Glomerular visceral epithelial cell (primary cell): ENCODE measurements around the gene LUC7L3.
"Not testable (repeated sequence)": the region's sequence is repeated elsewhere in the genome, so short reads cannot be mapped to it uniquely, and the experiment has no call there.

Experiments used
- DNase-seq: peaks from one replicate; pipeline ENCODE4 v3.0.0-alpha.2; 2016; ENCODE audit errors: extremely low spot score

Gene LUC7L3

DNA sequence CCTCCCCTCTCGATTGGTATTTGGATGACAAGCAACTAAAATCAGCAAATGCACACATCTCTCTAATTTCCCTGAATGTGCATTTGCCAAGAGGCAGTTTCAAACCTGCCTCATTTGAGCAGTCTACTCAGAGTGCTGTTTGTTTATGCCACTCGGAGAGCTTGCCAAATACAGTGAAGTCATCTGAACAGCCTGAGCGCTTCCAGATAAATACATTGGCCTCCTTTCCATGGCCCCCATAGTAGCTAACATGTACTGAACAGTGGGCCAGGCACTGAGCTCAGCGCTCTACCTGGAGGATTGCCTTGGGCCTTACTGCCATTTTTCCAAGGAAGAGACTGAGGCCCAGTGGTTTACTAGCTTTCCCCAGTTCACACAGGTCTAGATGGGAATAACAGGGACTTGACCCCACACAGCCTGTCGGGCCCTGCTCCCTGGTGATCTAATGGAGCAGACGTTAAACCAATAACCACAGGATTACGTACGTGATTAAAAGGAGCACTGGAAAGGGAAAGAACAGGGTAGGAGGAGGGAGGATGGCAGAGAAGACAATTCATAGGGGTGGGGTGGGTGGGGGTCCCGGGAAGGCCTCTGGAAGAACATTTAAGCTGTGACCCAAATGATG, 66.7 kb downstream of the LUC7L3 start:
- DNase-seq, result no peak

DNA sequence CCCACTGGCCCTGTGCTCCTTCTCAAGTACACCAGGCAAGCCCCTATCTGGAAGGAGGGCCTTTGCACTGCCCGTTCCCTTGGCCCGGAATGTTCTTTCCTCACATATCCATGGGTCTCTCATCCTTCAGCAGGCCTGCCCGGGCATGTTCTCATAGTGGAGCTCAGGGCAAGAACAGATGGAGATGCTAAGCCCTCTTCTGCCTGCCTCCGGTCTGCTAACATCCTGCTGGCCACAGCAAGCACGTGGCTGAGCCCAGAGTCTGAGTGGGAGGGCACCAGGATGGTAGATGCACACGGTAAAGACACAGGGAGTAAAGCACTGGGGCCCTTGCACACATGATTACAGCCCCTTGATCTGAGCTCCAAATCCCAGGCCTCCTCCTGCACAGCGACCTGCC, 67.7 kb downstream of the LUC7L3 start:
- DNase-seq, result no peak

DNA sequence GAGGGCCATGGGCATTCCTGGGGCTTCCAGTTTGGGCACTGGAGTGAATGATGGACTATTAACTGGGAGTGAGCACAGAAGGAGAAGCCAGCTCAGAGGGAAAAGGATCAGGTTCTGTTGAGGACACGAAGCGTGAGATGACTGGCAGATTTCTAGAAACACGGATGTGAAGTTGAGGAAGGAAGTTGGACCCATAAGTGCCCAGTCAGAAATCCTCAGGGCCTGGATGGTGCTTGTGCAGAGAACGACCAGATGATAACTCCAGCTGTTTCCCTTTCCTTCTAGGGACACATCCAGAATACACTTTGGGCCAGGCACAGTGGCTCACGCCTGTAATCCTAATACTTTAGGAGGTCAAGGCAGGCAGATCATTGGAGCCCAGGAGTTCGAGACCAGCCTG, 71.2 kb downstream of the LUC7L3 start:
- no peak for DNase-seq

DNA sequence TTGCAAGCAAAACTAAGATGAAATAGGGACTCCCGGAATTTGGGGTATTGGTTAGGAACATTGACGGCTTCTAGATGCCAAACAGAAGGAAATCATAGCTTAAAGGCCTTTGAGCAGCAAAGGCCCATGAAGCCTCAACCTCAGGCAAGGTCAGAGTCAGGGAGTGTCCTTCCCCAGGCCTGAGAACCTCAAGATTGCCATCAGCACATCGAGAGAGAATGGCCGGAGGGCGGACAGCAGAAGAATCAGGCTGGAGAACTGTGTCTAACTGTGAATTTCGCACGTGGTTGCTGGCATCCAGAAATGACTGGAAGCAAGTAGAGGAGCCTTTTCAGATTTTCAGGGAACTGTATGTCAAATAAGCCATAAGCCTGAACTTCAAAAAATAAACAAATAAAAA, 72.7 kb downstream of the LUC7L3 start:
- DNase-seq, result no peak

DNA sequence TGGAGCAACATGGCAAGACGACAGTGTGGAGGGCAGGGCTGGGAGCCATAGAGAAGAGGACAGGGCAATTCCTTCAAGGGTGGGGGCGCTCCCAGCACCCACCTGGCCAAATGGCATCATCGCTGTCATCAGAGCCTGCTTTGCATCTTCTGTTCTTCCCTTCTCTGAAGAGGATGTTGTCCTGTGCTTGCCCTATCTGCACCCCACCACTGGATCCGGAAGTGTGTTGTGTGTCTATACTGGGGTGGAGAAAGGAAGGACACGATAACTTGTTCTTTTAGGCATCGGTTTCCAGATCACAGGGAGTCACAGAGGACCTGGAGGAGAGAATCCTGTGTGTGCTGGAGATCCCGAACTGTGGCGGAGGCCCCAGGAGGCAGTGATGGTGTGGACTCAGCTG, 73.6 kb downstream of the LUC7L3 start:
- DNase-seq, result no peak

DNA sequence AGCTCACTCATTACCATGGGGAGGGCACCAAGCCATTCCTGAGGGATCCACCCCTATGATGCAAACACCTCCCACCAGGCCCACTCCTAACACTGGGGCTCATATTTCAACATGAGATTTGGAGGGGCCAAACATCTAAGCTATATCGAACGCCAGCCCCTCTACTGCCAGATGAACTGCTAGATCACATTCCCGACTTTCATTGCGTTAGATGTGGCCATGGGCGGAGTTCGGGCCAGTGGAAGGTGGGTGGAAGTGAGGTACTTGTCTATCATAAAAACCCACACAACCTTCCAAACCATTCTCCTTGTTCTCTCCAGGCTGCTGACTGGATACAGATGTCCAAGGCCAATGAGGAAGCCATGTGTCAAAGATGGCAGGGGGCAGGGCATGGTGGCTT, 75.0 kb downstream of the LUC7L3 start:
- DNase-seq, result no peak

DNA sequence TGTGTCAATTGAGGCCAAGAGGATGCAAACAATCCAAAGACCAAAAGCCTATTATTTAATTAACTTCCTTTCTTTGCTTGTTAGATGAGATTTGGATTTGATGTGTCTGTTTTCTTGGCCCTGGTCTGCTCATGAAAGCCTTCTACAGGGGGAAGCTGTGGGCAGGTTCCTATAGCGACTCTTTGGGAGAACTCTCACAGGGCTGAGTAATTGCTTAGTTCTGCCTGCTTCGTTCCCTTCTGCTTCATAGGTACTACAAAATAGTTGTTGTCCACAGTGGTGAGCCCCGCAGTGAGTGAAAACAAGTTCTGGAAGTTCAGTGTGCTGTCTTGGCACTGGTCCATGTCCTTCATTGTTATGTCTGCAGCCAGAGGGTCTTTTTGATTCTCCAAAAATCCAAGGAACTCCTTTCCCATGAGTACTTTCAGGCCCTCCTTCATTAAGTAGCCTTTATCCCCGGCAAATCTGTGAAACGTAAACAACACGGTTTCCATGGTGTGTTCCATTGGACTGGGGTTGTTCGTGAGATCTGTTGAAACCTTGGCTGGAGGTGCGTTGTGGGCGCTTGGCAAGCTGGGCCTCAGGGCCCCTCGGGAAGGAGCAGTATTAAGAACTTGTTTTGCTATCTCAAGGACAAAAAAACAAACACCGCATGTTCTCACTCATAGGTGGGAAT, 77.9 kb downstream of the LUC7L3 start:
- DNase-seq, result no peak

DNA sequence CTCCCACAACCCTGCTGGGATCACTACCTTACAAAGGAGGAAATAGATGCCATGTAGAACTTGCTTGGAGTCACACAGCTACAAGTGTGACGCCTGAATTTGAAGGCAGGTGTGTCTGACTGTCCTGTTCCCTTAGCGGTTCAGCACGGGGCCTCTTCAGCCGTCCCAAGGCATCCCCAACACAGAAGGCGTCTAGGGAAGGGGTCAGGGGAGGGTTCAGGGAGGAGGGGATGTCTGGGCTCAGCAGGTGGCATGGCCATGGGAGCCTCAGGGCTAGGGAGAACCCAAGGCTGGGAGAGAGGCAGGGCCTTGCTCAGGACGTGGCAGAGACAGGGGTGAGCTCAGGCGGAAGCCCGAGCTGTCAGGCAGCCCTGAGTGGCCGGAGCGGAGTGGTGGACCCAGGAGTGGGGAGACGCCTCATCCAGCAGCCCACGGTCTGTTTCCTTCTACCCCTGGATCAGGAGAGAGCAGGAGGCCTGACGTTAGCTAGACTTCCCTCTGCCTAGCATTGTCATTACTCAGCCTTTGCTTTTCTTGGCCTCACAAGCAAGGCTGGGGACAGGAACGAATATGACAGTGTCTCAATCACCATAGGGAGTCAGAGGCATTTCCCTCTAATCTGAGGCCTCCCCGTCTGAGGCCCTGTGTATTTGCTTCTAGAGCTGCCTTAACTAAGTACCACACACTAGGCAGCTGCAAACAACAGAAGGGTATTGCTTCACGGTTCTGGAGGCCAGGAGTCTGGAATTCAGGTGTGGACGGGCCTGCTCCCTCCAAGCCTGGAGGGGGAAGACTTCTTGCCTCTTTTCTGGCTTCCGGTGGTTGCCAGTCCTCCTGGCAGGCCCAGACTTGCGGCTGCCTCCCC, 79.3 kb downstream of the LUC7L3 start:
- no peak for DNase-seq

DNA sequence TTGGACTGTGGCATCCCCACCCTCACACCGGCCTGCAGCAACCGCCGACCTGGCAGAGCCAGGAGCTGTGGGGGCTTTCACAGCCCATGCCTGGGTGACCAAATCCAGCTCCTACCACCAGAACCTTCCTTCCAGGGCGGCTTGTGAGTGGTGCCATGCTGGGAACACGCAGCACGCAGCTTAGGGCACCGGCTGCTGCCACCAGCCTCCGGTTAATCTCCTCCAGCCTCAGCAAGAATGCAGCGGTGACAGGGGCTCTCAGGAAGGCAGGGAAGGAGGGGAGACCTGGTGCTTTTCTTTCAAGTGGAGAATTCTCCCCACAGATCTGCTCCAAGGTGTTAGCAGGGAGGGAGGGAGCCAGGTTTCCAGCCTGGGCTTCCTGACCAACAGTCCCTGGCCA, 80.2 kb downstream of the LUC7L3 start:
- DNase-seq, result no peak

DNA sequence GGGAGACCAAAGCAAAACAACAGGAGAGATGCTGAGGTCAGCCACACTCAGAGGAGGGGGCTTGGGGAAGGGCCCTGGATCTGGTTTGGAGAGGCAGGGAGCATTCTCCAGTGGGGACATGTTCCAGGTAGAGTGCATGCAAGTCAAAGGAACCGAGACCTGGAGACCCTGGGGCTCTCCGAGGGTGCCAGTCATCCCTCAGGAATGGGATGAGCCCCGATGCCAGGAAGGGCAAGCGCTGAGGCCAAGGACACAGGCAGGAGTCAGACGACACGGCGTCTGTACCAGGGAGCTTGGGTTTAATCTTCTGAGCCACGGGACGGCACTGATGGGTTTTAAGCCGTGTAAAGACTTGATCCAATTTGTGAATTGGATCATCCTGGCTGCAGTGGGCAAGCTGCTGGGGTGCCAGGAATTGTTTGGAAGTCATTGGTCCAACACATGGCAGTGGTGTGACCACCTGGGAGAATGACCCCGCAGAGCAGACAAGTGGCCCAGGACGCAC, 80.8 kb downstream of the LUC7L3 start:
- no peak for DNase-seq

DNA sequence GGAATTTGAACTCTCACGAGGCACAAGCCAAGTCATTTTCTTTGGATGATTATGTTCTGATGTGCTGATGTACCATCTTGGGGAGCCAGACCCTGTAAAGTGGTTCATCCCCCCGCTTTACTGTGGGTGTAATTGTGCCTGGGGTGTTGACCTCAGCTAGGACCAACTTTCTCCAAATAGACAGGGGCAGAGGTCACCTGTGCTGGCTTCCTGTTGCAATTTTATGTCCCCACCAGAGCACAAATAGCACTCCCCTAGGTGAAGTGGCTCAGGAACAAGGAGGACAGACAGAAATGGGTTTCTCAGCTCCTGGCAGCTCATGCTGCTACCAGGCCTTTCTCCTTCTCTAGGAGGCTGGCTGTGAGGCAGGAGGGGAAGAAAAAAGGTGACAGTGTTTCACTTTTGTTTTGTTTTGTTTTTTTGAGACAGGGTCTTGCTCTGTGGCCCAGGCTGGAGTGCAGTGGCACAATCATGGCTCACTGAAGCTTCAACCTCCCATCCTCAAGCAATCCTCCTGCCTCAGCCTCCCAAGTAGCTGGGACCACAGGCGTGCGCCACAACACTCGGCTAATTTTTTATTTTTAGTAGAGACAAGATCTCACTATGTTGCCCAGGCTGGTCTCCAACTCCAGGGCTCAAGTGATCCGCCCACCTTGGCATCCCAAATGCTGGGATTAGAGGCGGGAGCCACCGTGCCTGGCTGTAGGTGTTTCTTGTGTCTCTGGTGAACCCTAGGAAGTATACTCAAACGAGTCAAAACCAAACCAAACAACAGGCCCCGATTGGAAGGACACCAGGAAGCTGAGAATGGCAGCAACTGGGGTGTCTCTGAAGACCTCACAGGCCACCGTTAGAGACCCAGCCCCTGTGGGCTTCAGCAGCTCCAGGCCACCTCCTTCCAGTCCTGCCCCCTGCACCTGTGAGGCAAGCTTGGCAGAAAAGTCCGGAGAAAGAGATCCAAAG, 83.5 kb downstream of the LUC7L3 start:
- DNase-seq, result no peak

DNA sequence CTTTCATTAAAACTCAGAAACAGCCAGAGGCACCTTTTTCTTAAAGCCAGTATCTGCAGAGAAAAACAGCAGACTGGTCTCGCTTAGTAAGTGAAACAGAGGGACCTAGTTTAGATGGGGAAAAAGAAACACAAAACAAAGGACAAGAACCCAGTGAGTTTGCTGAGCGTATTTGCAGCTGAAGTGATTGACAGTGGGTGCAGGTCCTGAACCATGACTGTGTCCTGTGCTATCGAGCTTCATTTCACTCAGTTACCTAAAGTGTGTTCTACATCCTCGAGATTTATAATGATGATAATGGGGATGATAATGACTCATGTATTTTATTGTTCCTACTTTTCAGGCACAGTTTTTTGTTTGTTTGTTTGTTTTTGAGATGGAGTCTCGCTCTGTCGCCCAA, 84.3 kb downstream of the LUC7L3 start:
- DNase-seq, result no peak

DNA sequence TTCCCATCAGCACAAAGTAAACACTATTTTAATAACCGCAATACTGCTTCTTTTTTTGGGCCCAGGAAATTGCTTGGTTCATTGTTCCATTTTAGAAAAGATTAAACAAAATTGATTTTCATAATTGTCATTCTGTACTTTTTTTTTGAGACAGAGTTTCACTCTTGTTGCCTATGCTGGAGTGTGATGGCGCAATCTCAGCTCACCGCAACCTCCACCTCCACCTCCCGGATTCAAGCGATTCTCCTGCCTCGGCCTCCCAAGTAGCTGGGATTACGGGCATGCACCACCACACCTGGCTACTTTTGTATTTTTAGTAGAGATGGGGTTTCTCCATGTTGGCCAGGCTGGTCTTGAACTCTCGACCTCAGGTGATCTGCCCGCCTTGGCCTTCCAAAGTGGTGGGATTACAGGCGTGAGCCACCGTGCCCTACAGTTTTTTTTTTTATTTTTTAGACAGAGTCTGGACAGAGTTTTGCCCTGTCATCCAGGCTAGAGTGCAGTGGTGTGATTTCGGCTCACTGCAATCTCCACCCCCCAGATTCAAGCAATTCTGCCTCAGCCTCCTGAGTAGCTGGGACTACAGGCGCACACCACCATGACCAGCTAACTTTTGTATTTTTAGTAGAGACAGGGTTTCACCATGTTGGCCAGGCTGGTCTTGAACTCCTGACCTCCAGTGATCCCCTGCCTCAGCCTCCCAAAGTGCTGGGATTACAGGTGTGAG, 85.5 kb downstream of the LUC7L3 start:
- DNase-seq, result not testable (repeated sequence)

DNA sequence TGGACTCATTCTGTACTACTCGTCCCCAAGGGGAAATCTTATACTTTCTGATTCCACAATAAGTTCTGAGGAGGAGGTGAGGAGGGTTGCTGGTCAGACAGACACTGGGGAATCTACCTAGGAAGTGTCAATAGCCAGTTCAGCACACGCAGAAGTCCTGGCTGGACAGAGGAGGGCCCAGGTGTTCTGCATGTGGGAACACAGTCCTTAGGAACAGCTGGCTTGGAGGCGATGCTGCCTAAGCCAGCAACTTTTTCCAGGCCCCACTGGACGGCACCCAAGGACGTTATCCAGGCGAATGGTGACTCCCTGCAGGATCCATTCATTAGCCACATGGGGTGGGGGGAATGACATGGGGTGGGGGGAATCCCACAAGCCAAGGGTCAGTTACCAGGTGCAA, 86.1 kb downstream of the LUC7L3 start:
- no peak for DNase-seq
